NCI-H82 treated with DMSO at 0.1 percent for 48 hours (cell line): ENCODE results near the gene H6PD.

Experiments
- DNase-seq: peaks from one replicate; lab custom pipeline; 2025; ENCODE audit not compliant: unreplicated experiment; lab: John Stamatoyannopoulos, UW

The H6PD gene

DNA sequence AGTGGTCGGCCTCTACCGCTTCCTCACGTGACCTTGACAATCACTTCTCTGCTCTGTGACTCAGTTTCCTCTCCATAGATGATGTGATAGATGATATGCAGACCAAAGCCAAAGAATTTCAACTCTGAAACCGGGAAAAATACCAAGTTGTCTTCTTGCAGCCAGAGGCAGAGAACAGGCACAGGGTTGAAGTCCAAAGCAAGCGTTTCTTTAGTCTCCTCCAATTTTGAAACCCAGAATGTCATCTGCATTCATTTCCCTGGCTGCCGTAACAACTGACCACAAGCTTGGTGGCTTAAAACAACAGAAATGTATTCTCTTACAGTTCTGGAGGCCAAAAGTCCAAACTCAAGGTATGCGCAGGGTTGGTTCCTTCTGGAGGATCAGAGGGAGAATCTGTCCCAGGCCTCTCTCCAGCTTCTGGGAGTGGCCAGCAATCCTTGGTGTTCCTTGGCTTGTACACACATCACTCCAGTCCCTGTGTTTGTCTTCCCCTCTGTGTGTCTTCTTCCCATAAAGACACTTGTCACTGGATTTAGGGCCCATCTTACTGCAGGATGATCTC is 30.3 kb upstream of the H6PD start:
- DNase-seq, result no peak

DNA sequence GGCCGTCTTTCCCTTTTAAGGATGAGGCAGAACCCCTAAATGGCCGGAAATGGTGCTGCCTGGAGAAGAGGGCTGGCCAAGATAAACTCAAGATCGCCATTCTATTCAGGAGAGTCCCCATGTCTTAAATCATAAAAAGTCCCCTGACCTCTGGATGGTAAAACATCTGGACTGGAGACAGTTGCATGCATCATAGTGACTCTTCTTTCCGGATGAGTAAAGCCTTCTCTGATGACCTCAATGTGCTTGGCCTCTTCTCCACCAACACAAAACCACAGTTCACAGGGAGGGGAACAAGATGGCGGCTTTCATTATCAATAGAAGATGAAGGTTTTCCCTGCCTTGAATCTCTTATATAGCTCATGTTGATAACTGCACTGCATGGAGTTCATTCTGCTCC is 27.5 kb upstream of the H6PD start:
- no peak for DNase-seq

- no peak for DNase-seq
These were observed 26.9 kb upstream of the H6PD start for GRCh38 chr1:9207715-9208114.

DNA sequence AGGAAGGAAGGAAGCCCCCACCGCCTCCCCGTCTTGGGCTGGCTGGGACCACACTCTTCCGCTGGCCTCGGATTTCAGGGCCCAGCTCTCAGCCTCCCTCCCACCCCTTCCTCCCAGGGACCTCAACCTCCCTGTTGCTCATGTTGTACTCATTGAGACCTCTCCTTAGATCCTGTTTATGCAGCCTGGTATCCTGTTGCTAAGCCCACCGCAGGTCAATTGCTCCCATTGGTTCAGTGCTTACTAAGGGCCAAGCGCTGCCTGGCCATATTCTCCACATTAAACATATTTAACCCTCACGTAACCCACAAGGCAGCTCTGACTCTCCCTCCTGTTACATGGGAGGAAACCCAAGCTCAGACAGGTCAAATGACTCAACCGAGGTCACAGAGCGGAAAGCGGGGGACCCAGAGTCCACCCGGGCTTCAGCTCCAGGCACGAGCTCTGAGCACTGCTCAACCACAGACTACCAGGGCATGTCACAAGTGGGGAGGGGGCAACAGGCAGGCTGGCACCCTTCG is 23.2 kb upstream of the H6PD start:
- DNase-seq, result no peak

DNA sequence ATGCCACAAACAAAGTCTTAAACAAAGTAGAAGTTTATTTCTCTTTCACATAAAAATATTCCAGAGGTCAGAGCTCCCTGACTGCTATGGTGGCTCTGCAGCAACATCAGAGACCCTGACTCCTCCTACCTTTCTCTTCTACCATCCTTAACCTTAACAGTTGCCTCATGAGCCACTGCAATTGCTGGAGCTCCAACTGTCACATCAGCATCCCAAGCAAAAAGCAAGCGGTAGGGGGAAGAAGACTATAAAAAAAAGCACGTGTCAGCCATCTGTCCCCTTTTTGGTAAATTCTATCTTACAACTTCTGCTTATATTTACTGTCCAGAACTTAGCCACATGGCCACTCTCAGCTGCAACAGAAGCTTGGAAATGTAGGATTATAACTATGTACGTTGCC is 21.8 kb upstream of the H6PD start:
- DNase-seq, result no peak

GRCh38 chr1:9213956-9214355 is 20.6 kb upstream of the H6PD start:
- DNase-seq, result no peak

DNA sequence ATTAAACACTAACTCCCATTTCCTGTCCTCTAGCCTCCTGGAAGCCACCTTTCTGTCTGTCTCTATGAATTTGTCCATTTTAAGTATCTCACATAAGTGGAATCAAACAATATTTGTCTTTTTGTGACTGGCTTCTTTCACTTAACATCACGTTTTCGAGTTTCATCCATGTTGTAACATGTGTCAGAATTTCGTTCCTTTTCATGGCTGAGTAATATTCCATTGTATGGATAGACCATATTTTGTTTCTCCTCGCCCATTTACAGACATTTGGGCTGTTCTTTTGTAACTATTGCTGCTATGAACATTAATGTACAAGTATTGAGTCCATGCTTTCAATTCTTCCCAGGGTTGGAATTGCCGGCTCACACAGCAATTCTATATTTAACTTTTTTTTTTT is 15.7 kb upstream of the H6PD start:
- no peak for DNase-seq

DNA sequence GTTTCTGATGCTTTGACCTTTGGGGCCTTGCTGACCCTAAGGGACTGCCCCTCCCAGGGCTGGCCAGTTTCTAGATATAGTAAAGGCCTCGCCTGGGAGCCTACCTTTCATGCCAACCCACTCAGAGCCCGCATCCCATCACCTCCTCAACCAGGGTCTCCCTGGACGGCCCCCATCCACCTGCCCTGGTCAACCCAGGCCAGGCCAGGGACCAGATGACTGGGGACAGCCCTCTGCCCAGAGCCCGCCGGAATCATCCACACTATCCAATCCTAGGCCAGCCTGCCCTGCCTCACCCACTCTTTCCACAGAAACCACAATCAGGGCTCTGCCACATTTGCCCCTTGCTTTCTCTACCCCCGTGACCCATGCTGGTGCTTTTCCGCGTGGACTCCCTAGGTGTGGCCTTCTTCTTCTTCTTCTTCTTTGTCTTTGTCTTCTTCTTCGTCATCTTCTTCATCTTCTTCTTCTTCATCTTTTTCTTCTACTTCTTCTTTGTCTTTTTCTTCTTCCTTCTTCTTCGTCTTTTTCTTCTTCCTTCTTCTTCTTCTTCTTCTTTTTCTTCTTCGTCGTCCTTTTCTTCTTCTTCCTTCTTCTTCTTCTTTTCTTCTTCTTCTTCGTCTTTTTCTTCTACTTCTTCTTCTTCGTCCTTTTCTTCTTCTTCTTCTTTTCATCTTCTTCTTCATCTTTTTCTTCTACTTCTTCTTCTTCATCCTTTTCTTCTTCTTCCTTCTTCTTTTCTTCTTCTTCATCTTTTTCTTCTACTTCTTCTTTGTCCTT is 11.5 kb upstream of the H6PD start:
- DNase-seq, result no peak

DNA sequence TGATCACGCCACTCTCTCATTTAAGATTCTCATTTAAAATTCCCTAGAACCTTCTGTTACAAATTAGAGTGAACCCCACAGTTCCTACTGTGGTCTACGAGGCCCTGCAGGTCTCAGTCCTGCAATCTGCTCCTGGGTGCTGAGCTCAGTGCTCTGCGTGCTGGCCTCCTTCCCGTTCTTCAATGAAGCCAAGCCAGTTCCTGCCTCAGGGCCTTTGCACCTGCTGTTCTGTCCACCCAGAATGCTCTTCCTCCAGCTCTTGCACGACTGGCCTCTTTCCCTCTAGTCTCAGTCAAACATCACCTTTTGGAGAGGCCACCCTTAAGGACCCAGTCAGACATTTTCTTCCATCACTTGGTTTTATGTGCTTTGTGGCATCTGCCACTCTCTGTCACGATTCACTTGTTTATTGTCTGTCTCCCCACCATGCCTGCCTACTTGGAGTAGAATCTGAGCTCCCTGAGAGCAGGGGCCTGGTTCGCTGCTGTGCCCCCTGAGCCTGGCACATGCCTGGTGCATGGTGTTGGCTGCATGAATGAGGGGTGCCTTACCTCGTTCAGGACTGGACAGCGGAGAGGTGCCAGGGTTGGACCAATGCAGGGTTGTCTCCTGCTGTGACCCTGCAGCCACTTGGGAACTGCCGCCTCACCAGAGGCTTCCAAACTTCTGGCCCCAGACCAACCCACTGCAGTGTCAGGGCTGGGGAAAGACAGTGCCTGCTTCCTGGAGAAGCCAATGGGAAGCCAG is 9.7 kb upstream of the H6PD start:
- no peak for DNase-seq

DNA sequence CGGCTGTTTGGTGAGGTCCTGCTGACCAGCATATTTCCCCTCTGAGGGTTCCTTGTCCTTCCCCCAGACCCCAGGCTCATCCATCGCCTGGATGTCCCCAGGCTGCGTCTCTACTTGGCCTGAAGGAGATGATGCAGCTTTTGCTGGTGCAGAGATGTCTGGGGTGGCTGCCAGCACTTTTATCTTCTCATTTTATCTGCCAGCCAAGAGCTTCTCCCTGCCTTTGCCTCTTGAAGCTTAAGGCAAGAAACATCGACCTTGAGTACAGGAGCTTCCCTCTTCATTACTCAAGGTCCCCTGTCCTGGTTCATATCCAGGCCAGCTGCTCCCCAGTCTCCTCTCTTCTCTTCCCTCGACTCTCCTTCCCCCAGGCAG is 9.2 kb upstream of the H6PD start:
- DNase-seq, result no peak

DNA sequence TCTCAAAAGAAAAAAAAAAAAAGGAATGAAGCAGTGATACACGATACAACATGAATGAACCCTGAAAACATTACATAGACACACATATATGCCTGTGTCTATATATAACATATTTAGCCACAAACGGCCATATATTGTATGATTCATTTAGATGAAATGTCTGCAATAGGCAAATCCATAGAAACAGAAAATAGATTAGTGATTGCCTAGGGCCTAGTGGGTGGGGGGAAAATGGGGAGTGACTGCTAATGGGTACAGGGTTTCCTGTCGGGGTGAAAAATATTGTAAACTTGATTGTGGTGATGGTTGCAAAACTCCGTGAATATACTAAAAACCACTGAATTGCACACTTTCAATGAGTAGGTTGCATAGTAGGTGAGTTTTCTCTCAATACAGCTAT is 6.0 kb upstream of the H6PD start:
- DNase-seq, result no peak

- no peak for DNase-seq
These were observed 5.0 kb upstream of the H6PD start for GRCh38 chr1:9229549-9229948.

- no peak for DNase-seq
These were observed 3.6 kb upstream of the H6PD start for GRCh38 chr1:9230869-9231533.

GRCh38 chr1:9231648-9232332 is 2.8 kb upstream of the H6PD start:
- no peak for DNase-seq

DNA sequence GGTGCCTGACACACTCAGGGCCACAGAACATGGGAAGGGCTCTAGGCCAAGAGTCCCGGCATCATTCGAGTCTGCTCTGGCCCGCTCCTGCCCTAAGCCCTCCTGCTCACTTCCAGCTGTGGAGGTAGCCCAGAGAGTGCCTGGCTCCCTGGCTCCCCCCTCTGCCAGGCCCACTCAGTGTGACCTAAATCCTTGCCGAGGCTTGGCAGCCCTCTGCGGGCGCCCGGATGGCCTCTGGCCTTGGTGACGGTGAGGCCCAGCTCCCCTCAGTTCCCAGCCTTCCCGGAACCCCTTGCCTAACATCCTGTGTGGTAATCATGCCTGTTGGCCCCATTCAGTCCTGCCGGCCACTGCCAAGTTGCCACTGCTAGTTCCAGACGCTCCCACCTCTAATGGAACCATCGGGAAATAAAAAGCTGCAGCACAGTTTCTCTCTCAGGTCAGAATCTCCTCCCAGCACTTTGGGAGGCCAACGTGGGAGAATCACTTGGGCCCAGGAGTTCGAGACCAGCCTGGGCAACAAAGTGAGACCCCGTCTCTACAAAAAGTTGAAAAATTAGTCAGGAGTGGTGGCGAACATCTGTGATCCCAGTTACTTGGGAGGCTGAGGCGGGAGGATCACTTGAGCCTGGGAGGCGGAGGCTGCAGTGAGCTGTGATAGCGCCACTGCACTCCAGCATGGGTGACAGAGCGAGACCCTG is 1.2 kb upstream of the H6PD start:
- DNase-seq, result no peak

GRCh38 chr1:9233942-9234222 is 692 bp upstream of the H6PD start:
- DNase-seq, result no peak

DNA sequence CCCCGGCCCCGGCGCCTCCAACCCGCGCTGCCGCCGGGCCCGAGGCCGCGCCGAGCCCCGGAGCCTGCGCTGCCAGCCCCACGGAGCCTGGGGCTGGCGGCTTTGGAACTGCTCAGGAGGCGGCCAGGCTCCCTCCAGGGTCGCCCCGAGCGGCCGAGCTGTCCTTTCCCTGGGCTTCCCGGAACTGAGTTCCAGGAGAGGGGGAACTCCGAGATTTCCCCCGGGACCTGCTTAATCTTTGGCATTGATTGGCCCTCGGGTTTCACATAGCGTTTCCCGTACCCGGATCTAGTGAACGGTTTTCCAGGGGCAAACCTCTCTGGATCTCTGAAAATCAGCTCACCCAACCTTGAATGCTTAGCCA is 504 bp downstream of the H6PD start:
- DNase-seq, result peak; percentile 46

DNA sequence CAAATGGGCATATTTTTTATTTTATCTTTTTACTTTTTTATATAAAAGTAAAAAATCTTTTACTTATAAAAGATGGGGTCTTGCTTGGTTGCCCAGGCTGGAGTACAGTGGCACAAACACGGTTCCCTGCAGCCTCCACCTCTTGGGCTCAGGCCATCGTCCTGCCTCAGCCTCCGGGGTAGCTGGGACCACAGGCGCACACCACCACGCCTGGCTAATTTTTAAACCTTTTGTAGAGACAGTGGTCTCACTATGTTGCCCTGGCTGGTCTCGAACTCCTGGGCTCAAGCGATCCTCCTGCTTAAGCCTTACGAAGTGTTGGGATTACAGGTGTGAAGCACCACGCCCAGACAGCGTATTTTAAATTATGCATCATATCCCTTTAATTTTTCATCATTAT is 986 bp downstream of the H6PD start:
- DNase-seq, result no peak

DNA sequence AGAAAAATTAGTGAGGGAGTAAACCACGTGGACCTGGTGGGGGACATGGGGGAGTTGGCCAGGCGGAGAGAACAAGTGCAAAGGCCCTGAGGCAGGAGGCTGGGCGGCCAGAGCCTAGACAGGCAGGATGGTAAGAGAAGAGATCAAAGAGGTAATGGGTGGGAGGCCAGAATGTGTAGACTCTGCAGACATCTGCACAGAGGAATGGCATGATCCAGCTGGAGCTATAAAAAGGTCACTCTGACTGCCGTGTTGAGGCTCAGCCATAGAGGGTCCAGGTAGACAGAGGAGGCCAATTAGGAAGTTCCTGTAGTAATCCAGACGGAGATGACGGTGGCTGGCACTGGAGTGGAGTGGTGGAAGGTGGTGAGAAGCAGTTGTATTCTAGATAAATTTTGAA is 3.6 kb downstream of the H6PD start:
- DNase-seq, result no peak

- DNase-seq, result no peak
These were observed 4.0 kb downstream of the H6PD start for GRCh38 chr1:9238550-9238949.
